HCT116 (cell line): Measurements from ENCODE around the gene CISD3. TPM values are rescaled to one million over a fixed set of nuclear protein-coding genes. Genes with fewer than 3 reads are reported as not detected.

ENCODE experiments used
- ATAC-seq: fragments of 200-7000 bp; cut with Tn5 transposase; 2 replicates; pipeline ENCODE4 v1.9.1; 2020; ENCODE audit warnings: mild to moderate bottlenecking, moderate library complexity
- BruUV-seq: library from RNA; stranded (reverse); fragments of 400-500 nt; replicated peaks from 2 replicates; lab custom pipeline; 2021; lab: Mats Ljungman, UMichigan
- CTCF ChIA-PET: fragments of 300-600 bp; sonication (Branson Sonifier 250); formaldehyde crosslinking; loops from one replicate; lab custom pipeline; 2021; ENCODE audit warnings: antibody characterized with exemption; lab: Charles Lee
- POLR2A ChIA-PET: fragments of 300-600, 350-600 bp; sonication (Branson Sonifier 250); formaldehyde crosslinking; loops from one replicate; lab custom pipeline; 2021; ENCODE audit warnings: antibody characterized with exemption; lab: Charles Lee
- RAD21 ChIA-PET, 2 experiments: fragments of 300-600 bp; sonication (Branson Sonifier 250); formaldehyde crosslinking; loops; one replicate each; lab custom pipeline; 2023; ENCODE audit warnings: low total read pairs in 2 of 2; ENCODE audit not compliant: uncharacterized antibody in 2 of 2, unreplicated experiment in 2 of 2, low non-redundant PET in 1 of 2; lab: Charles Lee
- DNase-seq: peaks from one replicate; pipeline ENCODE4 v3.0.0-alpha.2; 2010; ENCODE audit warnings: low read depth, low spot score
- H2AFZ ChIP-seq: fragments of 200-600 bp; shearing (Covaris generic), sonication (generic); 2 replicates; pipeline ENCODE4 v1.6.1; 2017; ENCODE audit warnings: low read depth, mixed run types, mixed read lengths, antibody characterized with exemption, low read length; ENCODE audit not compliant: poor library complexity, severe bottlenecking
- H3K27ac ChIP-seq: 2 replicates; pipeline ENCODE4 v1.5.1; 2012; ENCODE audit warnings: low read depth, low read length
- H3K27me3 ChIP-seq: fragments of 200-600 bp; sonication (generic); 2 replicates; pipeline ENCODE4 v1.6.1; 2016; ENCODE audit warnings: mixed run types, low read length, mixed read lengths; ENCODE audit not compliant: insufficient read depth
- H3K36me3 ChIP-seq, 2 experiments: fragments of 200-500 bp in 1 of 2; fragments of 200-600 bp in 1 of 2; sonication (Bioruptor generic) in 1 of 2; sonication (generic) in 1 of 2; 2 replicates each; pipeline versions ENCODE4 v1.5.1 to v1.6.1; 2014 to 2016; ENCODE audit warnings: low read length in 2 of 2, inconsistent platforms in 1 of 2, mixed read lengths in 1 of 2, mixed run types in 1 of 2; ENCODE audit not compliant: insufficient read depth in 2 of 2, control insufficient read depth in 1 of 2
- H3K4me1 ChIP-seq, 2 experiments: fragments of 200-600 bp in 1 of 2; sonication (generic) in 1 of 2; 2 replicates each; pipeline versions ENCODE4 v1.5.1 to v1.6.1; 2012 to 2017; ENCODE audit warnings: low read length in 2 of 2, inconsistent platforms in 1 of 2, mild to moderate bottlenecking in 1 of 2, mixed read lengths in 1 of 2, mixed run types in 1 of 2, moderate library complexity in 1 of 2; ENCODE audit not compliant: insufficient read depth in 2 of 2, control insufficient read depth in 1 of 2
- H3K4me2 ChIP-seq: fragments of 200-600 bp; sonication (generic); 2 replicates; pipeline ENCODE4 v1.6.1; 2017; ENCODE audit warnings: mixed run types, low read length, mixed read lengths
- H3K4me3 ChIP-seq, 2 experiments: fragments of 200-600 bp in 1 of 2; sonication (generic) in 1 of 2; replicated peaks in 1 of 2; 2 replicates each; pipeline ENCODE4 v1.5.1; 2011 to 2016; ENCODE audit warnings: low read length in 2 of 2, control low read depth in 1 of 2, low read depth in 1 of 2, mild to moderate bottlenecking in 1 of 2, mixed read lengths in 1 of 2, mixed run types in 1 of 2
- H3K79me2 ChIP-seq: fragments of 200-600 bp; sonication (generic); 2 replicates; pipeline ENCODE4 v1.6.1; 2017; ENCODE audit warnings: mild to moderate bottlenecking, mixed run types, low read length, moderate library complexity, mixed read lengths; ENCODE audit not compliant: insufficient read depth
- H3K9ac ChIP-seq: fragments of 200-600 bp; sonication (generic); 2 replicates; pipeline ENCODE4 v1.6.1; 2016; ENCODE audit warnings: low read length, mixed read lengths
- H3K9me2 ChIP-seq: fragments of 200-600 bp; sonication (generic), shearing (Covaris generic); 2 replicates; pipeline ENCODE4 v1.6.1; 2017; ENCODE audit warnings: mixed run types, mild to moderate bottlenecking, moderate library complexity; ENCODE audit not compliant: insufficient read depth
- H3K9me3 ChIP-seq, 2 experiments: fragments of 200-500 bp in 1 of 2; fragments of 200-600 bp in 1 of 2; sonication (Bioruptor generic) in 1 of 2; sonication (generic) in 1 of 2; 2 replicates each; pipeline ENCODE4 v1.6.1; 2014 to 2017; ENCODE audit warnings: low read length in 2 of 2, mixed read lengths in 2 of 2, inconsistent platforms in 1 of 2, low read depth in 1 of 2, mild to moderate bottlenecking in 1 of 2, mixed run types in 1 of 2, moderate library complexity in 1 of 2; ENCODE audit not compliant: control insufficient read depth in 1 of 2, insufficient read depth in 1 of 2
- H4K20me1 ChIP-seq: fragments of 200-600 bp; sonication (generic), shearing (Covaris generic); 2 replicates; pipeline ENCODE4 v1.6.1; 2017; ENCODE audit warnings: mixed run types, mild to moderate bottlenecking, moderate library complexity; ENCODE audit not compliant: insufficient read depth
- CBX3 ChIP-seq: IDR thresholded peaks from 2 replicates; pipeline ENCODE4 v1.6.1; 2012; ENCODE audit warnings: low read depth
- EGR1 ChIP-seq: IDR thresholded peaks from 2 replicates; pipeline ENCODE4 v1.6.1; 2012; ENCODE audit warnings: low read depth
- EZH2phosphoT487 ChIP-seq: fragments of 200-600 bp; IDR thresholded peaks from 2 replicates; pipeline ENCODE4 v1.6.1; 2018; ENCODE audit warnings: antibody characterized with exemption, borderline replicate concordance
- FOSL1 ChIP-seq: IDR thresholded peaks from 2 replicates; pipeline ENCODE4 v1.6.1; 2012; ENCODE audit warnings: low read depth
- MAX ChIP-seq: IDR thresholded peaks from 2 replicates; pipeline ENCODE4 v1.6.1; 2012
- POLR2AphosphoS5 ChIP-seq: IDR thresholded peaks from 2 replicates; pipeline ENCODE4 v1.6.1; 2011; ENCODE audit warnings: mild to moderate bottlenecking, low read depth, low read length, moderate library complexity
- ZFX ChIP-seq: fragments of 450-650 bp; IDR thresholded peaks from 2 replicates; pipeline ENCODE4 v1.6.1; 2017
- intact Hi-C: fragments of 100-400 bp; cut with micrococcal nuclease; formaldehyde crosslinking; loops from 2 replicates; pipeline ENCODE4 v1.10.0; 2022
- total RNA-seq: library from RNA; stranded (reverse); gene quantifications from one replicate; pipeline ENCODE4 v1.2.1, GENCODE V29; 2021; ENCODE audit not compliant: unreplicated experiment
- TF ChIP-seq, protein P1 (sequence below), 3 experiments: fragments of 200-600 bp in 1 of 3; sonication (generic) in 1 of 3; IDR thresholded peaks in 2 of 3; conservative IDR thresholded peaks in 1 of 3; 2 replicates each; pipeline ENCODE4 v1.5.1; 2012 to 2017; ENCODE audit warnings: low read depth in 2 of 3, low read length in 2 of 3, antibody characterized with exemption in 1 of 3, borderline replicate concordance in 1 of 3, control low read depth in 1 of 3, mild to moderate bottlenecking in 1 of 3, mixed read lengths in 1 of 3, mixed run types in 1 of 3, moderate library complexity in 1 of 3; ENCODE audit not compliant: insufficient read depth in 1 of 3

CISD3 gene
- total RNA-seq, 1 experiment from 2014 or later: 50.2 TPM

GRCh38 chr17:38730526-38731379 is 612 bp downstream of the CISD3 start:
- ATAC-seq (peak; percentile 39), DNase-seq (no peak)
- RAD21 ChIA-PET: no interaction called here

More at GRCh38 chr17:38730526-38731379, 612 bp downstream of the CISD3 start:
- Histone ChIP-seq H3K27ac (peak overlapping the region; percentile 96), H3K27me3 (no peaks in the 10 kb centered on the region), H4K20me1 (no peaks in the 10 kb centered on the region), H3K4me1 (peaks cover 11 to 39% of the 10 kb centered on the region in 2 experiments; a peak in 3 of 4 replicates), H3K36me3 (peaks cover 5 to 26% of the 10 kb centered on the region in 2 experiments), H2AFZ (no peak overlapping the region), H3K79me2 (peaks cover 37% of the 10 kb centered on the region), H3K4me3 (peak overlapping the region; percentile 91 to 95), H3K9ac (peak overlapping the region; percentile 88), H3K4me2 (peak overlapping the region; percentile 90), H3K9me3 (no peaks in the 10 kb centered on the region), H3K9me2 (no peaks in the 10 kb centered on the region)
- TF ChIP-seq EZH2phosphoT487 (no peak), ZFX (no peak), FOSL1 (no peak), EGR1 (no peak), CBX3 (no peak), MAX (no peak), POLR2AphosphoS5 (0 out of 2 replicates have a peak, but pooled peaks have one; percentile 17)
- TF ChIP-seq, protein P1, sequence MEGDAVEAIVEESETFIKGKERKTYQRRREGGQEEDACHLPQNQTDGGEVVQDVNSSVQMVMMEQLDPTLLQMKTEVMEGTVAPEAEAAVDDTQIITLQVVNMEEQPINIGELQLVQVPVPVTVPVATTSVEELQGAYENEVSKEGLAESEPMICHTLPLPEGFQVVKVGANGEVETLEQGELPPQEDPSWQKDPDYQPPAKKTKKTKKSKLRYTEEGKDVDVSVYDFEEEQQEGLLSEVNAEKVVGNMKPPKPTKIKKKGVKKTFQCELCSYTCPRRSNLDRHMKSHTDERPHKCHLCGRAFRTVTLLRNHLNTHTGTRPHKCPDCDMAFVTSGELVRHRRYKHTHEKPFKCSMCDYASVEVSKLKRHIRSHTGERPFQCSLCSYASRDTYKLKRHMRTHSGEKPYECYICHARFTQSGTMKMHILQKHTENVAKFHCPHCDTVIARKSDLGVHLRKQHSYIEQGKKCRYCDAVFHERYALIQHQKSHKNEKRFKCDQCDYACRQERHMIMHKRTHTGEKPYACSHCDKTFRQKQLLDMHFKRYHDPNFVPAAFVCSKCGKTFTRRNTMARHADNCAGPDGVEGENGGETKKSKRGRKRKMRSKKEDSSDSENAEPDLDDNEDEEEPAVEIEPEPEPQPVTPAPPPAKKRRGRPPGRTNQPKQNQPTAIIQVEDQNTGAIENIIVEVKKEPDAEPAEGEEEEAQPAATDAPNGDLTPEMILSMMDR (IDR thresholded peaks at IDR 0.05 in 2 of 3, conservative IDR thresholded peaks at IDR 0.05 in 1 of 3; ENCODE audit: borderline replicate concordance in 1 of 3, insufficient read depth in 1 of 3, low read depth in 2 of 3, low read length in 2 of 3): no peak
- intact Hi-C loops: loop anchor here (10.0 kb wide), 1 partner anchor 424 kb away; the partner anchor contains the start of gene PLXDC1
- ChIA-PET POLR2A (interaction anchor here (1.1 kb wide), 1 partner anchor 12 kb away, joined by 3 read pairs; no protein-coding TSS in a partner anchor), CTCF (interaction anchor here (0.9 to 1.6 kb wide), 4 partner anchors 12 to 54 kb away, joined by 3 to 4 read pairs (median 4); partner anchors contain the start of gene PSMB3)
- TSS peak; percentile 34 for BruUV-seq
